ENCODE data around the gene EPB41L2. TPM values are rescaled to one million over a fixed set of nuclear protein-coding genes. Genes with fewer than 3 reads are reported as not detected.

The EPB41L2 gene
- total RNA-seq, 2 experiments from 2014 or later = 30.4 to 37.8 TPM

DNA sequence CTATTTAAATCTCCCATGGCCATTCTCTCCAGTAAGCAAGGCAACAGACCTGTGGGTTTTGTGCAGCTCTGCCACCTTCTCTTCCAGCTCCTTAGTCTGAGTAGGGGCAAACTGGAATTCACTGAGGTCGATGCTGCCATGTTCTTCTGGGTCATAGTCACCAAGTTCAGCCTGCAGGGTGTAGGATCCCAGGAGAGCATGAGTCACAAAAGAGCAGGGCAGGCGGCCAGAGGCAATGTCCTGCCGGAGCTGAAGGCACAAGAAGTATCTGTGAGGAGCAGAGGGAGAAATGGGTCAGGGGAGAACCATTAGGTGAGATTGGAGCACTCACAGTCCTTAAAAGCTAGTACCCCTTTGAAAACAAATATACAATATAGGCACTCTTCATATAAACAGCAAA lies 162.1 kb downstream of the EPB41L2 start:
- no peaks in the 10 kb centered on the region for H3K4me1 Mint-ChIP-seq (ENCODE audit: low read depth)
- peaks cover 2% of the 10 kb centered on the region for H3K36me3 Mint-ChIP-seq
- no peak overlapping the region for H3K27ac Mint-ChIP-seq
- intact Hi-C loops (cut with micrococcal nuclease) = no loop called here
- no peaks in the 10 kb centered on the region for H3K9me3 Mint-ChIP-seq
- CTCF ChIA-PET = interaction anchor here (2.6 kb wide), 1 partner anchor 16 kb away, joined by 7 read pairs; no protein-coding TSS in a partner anchor
- POLR2A ChIA-PET = no interaction called here
- H3K27me3 Mint-ChIP-seq = no peaks in the 10 kb centered on the region
- DNase-seq = no peak
- no peak overlapping the region for H3K4me3 Mint-ChIP-seq

GRCh38 chr6:130896249-130896648 lies 166.8 kb downstream of the EPB41L2 start:
- no peak for DNase-seq
- Mint-ChIP-seq H3K27ac (no peak overlapping the region), H3K4me3 (no peak overlapping the region), H3K9me3 (no peaks in the 10 kb centered on the region), H3K36me3 (peaks cover 2% of the 10 kb centered on the region), H3K4me1 (ENCODE audit: low read depth) (no peaks in the 10 kb centered on the region), H3K27me3 (no peaks in the 10 kb centered on the region)
- intact Hi-C loops (cut with micrococcal nuclease) = no loop called here
- ChIA-PET CTCF (interaction anchor here (0.6 to 2.5 kb wide), 2 partner anchors 11 to 218 kb away, joined by 3 to 9 read pairs; no protein-coding TSS in a partner anchor), POLR2A (no interaction called here)

- POLR2A ChIA-PET = no interaction called here
- H3K36me3 Mint-ChIP-seq = peaks cover 2% of the 10 kb centered on the region
Observed at GRCh38 chr6:130895516-130895915, 167.5 kb downstream of the EPB41L2 start.

GRCh38 chr6:130893766-130894165 lies 169.3 kb downstream of the EPB41L2 start:
- Mint-ChIP-seq H3K27ac (no peak overlapping the region), H3K27me3 (no peaks in the 10 kb centered on the region), H3K4me1 (ENCODE audit: low read depth) (no peaks in the 10 kb centered on the region), H3K9me3 (no peaks in the 10 kb centered on the region), H3K36me3 (peaks cover 3% of the 10 kb centered on the region), H3K4me3 (no peak overlapping the region)
- DNase-seq = no peak
- intact Hi-C loops (cut with micrococcal nuclease) = no loop called here
- CTCF ChIA-PET = interaction anchor here (1.1 to 3.0 kb wide), 3 partner anchors 8 to 222 kb away, joined by 3 to 19 read pairs (median 7); no protein-coding TSS in a partner anchor
- POLR2A ChIA-PET = no interaction called here

More at GRCh38 chr6:130895516-130895915, 167.5 kb downstream of the EPB41L2 start:
- DNase-seq = no peak
- H3K9me3 Mint-ChIP-seq = no peaks in the 10 kb centered on the region
- CTCF ChIA-PET = interaction anchor here (0.6 to 3.0 kb wide), 3 partner anchors 11 to 221 kb away, joined by 3 to 19 read pairs (median 9); no protein-coding TSS in a partner anchor
- intact Hi-C loops (cut with micrococcal nuclease) = no loop called here
- no peak overlapping the region for H3K27ac Mint-ChIP-seq
- no peaks in the 10 kb centered on the region for H3K27me3 Mint-ChIP-seq
- H3K4me1 Mint-ChIP-seq (ENCODE audit: low read depth) = no peaks in the 10 kb centered on the region
- H3K4me3 Mint-ChIP-seq = no peak overlapping the region

GRCh38 chr6:130893277-130893676 lies 169.8 kb downstream of the EPB41L2 start:
- Mint-ChIP-seq H3K9me3 (no peaks in the 10 kb centered on the region), H3K27ac (no peak overlapping the region), H3K4me3 (no peak overlapping the region), H3K4me1 (ENCODE audit: low read depth) (no peaks in the 10 kb centered on the region), H3K36me3 (peaks cover 3% of the 10 kb centered on the region), H3K27me3 (no peaks in the 10 kb centered on the region)
- ChIA-PET POLR2A (no interaction called here), CTCF (interaction anchor here (1.1 to 3.0 kb wide), 3 partner anchors 8 to 223 kb away, joined by 3 to 19 read pairs (median 7); no protein-coding TSS in a partner anchor)
- no peak for DNase-seq
- intact Hi-C loops (cut with micrococcal nuclease) = no loop called here

DNA sequence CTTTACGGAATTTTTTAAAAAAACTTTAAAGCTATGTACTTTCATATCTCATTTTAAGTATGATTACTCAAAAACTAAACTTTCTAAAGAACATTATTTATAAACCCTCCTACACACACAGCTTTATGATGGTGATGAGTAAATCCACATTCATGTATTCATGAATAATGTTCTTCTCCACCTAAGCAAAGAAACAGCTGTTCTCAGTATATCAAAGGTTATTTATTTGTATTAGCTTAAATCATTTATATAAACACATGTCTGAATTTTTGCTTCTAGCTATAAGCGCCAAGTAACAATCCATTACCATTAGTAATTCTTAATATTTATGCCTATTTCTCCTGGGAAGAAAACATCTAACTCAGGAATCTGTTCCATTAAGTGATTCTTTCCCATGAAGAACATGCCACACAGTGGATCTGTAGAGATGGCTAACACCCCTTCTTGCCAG lies 172.5 kb downstream of the EPB41L2 start:
- no peak overlapping the region for H3K4me3 Mint-ChIP-seq
- ChIA-PET POLR2A (no interaction called here), CTCF (interaction anchor here (1.0 to 3.6 kb wide), 3 partner anchors 226 to 738 kb away, joined by 3 to 20 read pairs (median 3); partner anchors contain the start of gene MED23)

DNA sequence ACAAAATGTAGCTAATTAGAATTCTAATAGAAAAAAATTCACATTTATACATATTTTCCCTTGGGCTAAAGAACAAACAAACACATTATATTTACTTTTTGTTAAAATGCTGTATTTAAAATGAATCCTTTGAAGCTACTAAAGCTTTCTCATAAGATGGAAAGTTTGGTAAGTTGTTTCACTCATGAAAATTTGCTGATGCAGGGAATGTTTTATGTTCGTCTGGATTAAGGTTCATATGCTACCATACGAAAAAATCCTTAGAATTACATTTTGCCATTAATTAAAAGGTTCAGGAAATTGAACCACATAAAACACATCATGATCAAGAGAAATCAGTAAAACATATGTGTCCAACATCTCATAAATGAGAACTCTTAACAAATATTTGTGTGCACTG lies 173.6 kb downstream of the EPB41L2 start:
- CTCF ChIA-PET = interaction anchor here (3.6 kb wide), 1 partner anchor 227 kb away, joined by 20 read pairs; no protein-coding TSS in a partner anchor
- Mint-ChIP-seq H3K4me1 (ENCODE audit: low read depth) (no peaks in the 10 kb centered on the region), H3K4me3 (no peak overlapping the region), H3K9me3 (no peaks in the 10 kb centered on the region), H3K36me3 (peaks cover 3% of the 10 kb centered on the region), H3K27ac (no peak overlapping the region), H3K27me3 (no peaks in the 10 kb centered on the region)
- intact Hi-C loops (cut with micrococcal nuclease) = loop anchor here (5.0 kb wide), 1 partner anchor 1023 kb away; no protein-coding TSS in a partner anchor
- DNase-seq = no peak
- POLR2A ChIA-PET = no interaction called here

More for the DNA sequence above, 172.5 kb downstream of the EPB41L2 start:
- DNase-seq = no peak
- Mint-ChIP-seq H3K9me3 (no peaks in the 10 kb centered on the region), H3K27me3 (no peaks in the 10 kb centered on the region), H3K36me3 (peaks cover 3% of the 10 kb centered on the region), H3K27ac (no peak overlapping the region), H3K4me1 (ENCODE audit: low read depth) (no peaks in the 10 kb centered on the region)
- intact Hi-C loops (cut with micrococcal nuclease) = no loop called here

DNA sequence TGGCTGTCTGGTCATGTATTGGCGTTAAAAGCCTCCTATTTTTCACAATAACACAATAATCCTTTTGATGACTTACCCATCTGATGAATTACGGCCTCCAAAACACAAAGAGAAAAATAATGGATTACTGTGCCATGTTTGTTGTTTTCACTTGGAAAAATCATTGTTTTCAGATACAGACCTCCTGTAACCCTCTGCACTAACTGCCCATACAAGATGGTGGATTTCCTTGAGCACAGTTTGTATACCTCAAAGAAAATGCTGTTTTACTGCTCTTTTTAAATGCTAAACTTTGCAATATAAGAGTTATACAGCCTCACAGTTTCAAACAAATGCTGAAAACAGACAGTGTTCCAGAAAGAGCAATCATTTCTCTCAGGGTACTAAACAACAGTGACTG lies 174.8 kb downstream of the EPB41L2 start:
- no peaks in the 10 kb centered on the region for H3K27me3 Mint-ChIP-seq
- no peaks in the 10 kb centered on the region for H3K4me1 Mint-ChIP-seq (ENCODE audit: low read depth)
- ChIA-PET CTCF (interaction anchor here (5.5 kb wide), 1 partner anchor 229 kb away, joined by 172 read pairs; no protein-coding TSS in a partner anchor), POLR2A (no interaction called here)
- peaks cover 3% of the 10 kb centered on the region for H3K36me3 Mint-ChIP-seq
- H3K27ac Mint-ChIP-seq = no peak overlapping the region
- H3K4me3 Mint-ChIP-seq = no peak overlapping the region
- no peaks in the 10 kb centered on the region for H3K9me3 Mint-ChIP-seq
- DNase-seq = no peak
- intact Hi-C loops (cut with micrococcal nuclease) = loop anchor here (5.0 kb wide), 1 partner anchor 1024 kb away; no protein-coding TSS in a partner anchor

- ChIA-PET POLR2A (no interaction called here), CTCF (interaction anchor here (0.7 to 5.5 kb wide), 3 partner anchors 14 to 230 kb away, joined by 3 to 172 read pairs (median 35); no protein-coding TSS in a partner anchor)
- Mint-ChIP-seq H3K36me3 (peaks cover 3% of the 10 kb centered on the region), H3K27ac (no peak overlapping the region), H3K27me3 (no peaks in the 10 kb centered on the region), H3K9me3 (no peaks in the 10 kb centered on the region), H3K4me3 (no peak overlapping the region), H3K4me1 (ENCODE audit: low read depth) (no peaks in the 10 kb centered on the region)
- no peak for DNase-seq
- intact Hi-C loops (cut with micrococcal nuclease) = loop anchor here (5.0 kb wide), 1 partner anchor 1025 kb away; no protein-coding TSS in a partner anchor
Observed at GRCh38 chr6:130886966-130887365, 176.1 kb downstream of the EPB41L2 start.

GRCh38 chr6:130885392-130886192 lies 177.5 kb downstream of the EPB41L2 start:
- no peaks in the 10 kb centered on the region for H3K9me3 Mint-ChIP-seq
- DNase-seq = peak; percentile 72
- H3K4me1 Mint-ChIP-seq (ENCODE audit: low read depth) = no peaks in the 10 kb centered on the region
- intact Hi-C loops (cut with micrococcal nuclease) = loop anchor here (1.0 to 5.0 kb wide), 5 partner anchors 231 to 1027 kb away; partner anchors contain the start of gene MED23
- H3K36me3 Mint-ChIP-seq = peaks cover 3% of the 10 kb centered on the region
- H3K27me3 Mint-ChIP-seq = no peaks in the 10 kb centered on the region
- POLR2A ChIA-PET = interaction anchor here (0.8 kb wide), 1 partner anchor 314 kb away, joined by 3 read pairs; no protein-coding TSS in a partner anchor
- H3K27ac Mint-ChIP-seq = no peak overlapping the region
- CTCF ChIA-PET = interaction anchor here (0.6 to 5.5 kb wide), 46 partner anchors 8 to 745 kb away, joined by 3 to 172 read pairs (median 4); partner anchors contain the start of gene MED23
- H3K4me3 Mint-ChIP-seq = no peak overlapping the region

- Mint-ChIP-seq H3K36me3 (no peaks in the 10 kb centered on the region), H3K4me3 (no peak overlapping the region), H3K27ac (no peak overlapping the region), H3K27me3 (no peaks in the 10 kb centered on the region), H3K9me3 (no peaks in the 10 kb centered on the region), H3K4me1 (ENCODE audit: low read depth) (no peaks in the 10 kb centered on the region)
- intact Hi-C loops (cut with micrococcal nuclease) = no loop called here
- no peak for DNase-seq
- CTCF ChIA-PET = no interaction called here
- POLR2A ChIA-PET = no interaction called here
Observed at GRCh38 chr6:130882370-130882769, 180.7 kb downstream of the EPB41L2 start.

DNA sequence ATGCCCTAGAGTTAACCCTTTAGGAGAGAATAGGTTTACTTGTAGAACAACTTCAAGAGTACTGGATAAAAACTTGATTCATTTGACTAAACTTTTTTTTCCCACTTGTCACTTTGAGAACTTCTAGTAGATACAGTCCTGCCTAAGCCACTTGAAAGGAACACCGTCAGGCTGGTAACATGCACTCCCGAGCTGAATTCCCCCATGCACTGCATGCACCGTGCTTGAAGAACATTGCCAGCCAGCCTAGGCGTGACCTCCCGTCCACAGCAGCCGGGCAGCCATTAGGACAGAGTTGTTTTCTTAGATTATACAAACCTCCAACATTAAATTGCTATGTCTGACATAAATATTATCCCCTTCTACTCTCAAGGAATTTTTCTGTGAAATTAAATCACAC lies 183.2 kb downstream of the EPB41L2 start:
- H3K27me3 Mint-ChIP-seq = no peaks in the 10 kb centered on the region
- no peak overlapping the region for H3K27ac Mint-ChIP-seq
- DNase-seq = no peak
- H3K4me1 Mint-ChIP-seq (ENCODE audit: low read depth) = no peaks in the 10 kb centered on the region
- ChIA-PET POLR2A (no interaction called here), CTCF (interaction anchor here (1.3 kb wide), 1 partner anchor 654 kb away, joined by 4 read pairs; no protein-coding TSS in a partner anchor)
- no peaks in the 10 kb centered on the region for H3K36me3 Mint-ChIP-seq
- intact Hi-C loops (cut with micrococcal nuclease) = no loop called here
- no peak overlapping the region for H3K4me3 Mint-ChIP-seq
- no peaks in the 10 kb centered on the region for H3K9me3 Mint-ChIP-seq
